GM12878 (cell line): ENCODE measurements around the gene EXOC3L4. TPM values are rescaled to one million over a fixed set of nuclear protein-coding genes. Genes with fewer than 3 reads are reported as not detected.

Source experiments
- ATAC-seq: fragments of 200-7000 bp; cut with Tn5 transposase; 3 replicates; pipeline ENCODE4 v1.9.1; 2020; ENCODE audit warnings: mild to moderate bottlenecking, moderate library complexity
- BruUV-seq: library from RNA; stranded (reverse); fragments of 400-500 nt; replicated peaks from 2 replicates; lab custom pipeline; 2021; lab: Mats Ljungman, UMichigan
- CTCF ChIA-PET: fragments of 300-600 bp; sonication (Branson Sonifier 250); formaldehyde crosslinking; extraction: SDS; loops from one replicate; lab custom pipeline; 2021; ENCODE audit warnings: inconsistent platforms; lab: Yijun Ruan, JAX
- POLR2A ChIA-PET: fragments of 350-600 bp; formaldehyde crosslinking; extraction: SDS; loops from one replicate; lab custom pipeline; 2021; ENCODE audit warnings: inconsistent platforms; lab: Charles Lee
- RAD21 ChIA-PET: fragments of 300-600 bp; sonication (Branson Sonifier 250); formaldehyde crosslinking; loops from one replicate; lab custom pipeline; 2023; ENCODE audit warnings: antibody characterized with exemption; ENCODE audit not compliant: unreplicated experiment; lab: Charles Lee
- SMC1A ChIA-PET: fragments of 300-600 bp; sonication (Branson Sonifier 250); formaldehyde crosslinking; loops from one replicate; lab custom pipeline; 2023; ENCODE audit not compliant: unreplicated experiment, uncharacterized antibody; lab: Charles Lee
- DNase-seq: peaks from one replicate; pipeline ENCODE4 v3.0.0-alpha.2; 2011; ENCODE audit warnings: low read depth, low spot score
- FAIRE-seq: peaks from 3 replicates; lab custom pipeline; 2011; peaks lifted over from hg19 to GRCh38; lab: Jason Lieb, UNC
- H2AFZ ChIP-seq: 2 replicates; pipeline ENCODE4 v1.6.0; 2011; ENCODE audit warnings: low read depth, low read length, control low read depth; ENCODE audit not compliant: control insufficient read depth
- H3K27ac ChIP-seq: 2 replicates; pipeline ENCODE4 v1.5.1; 2011; ENCODE audit warnings: control low read depth; ENCODE audit not compliant: control insufficient read depth, insufficient read depth
- H3K27me3 ChIP-seq, 2 experiments: replicated peaks in 1 of 2; 2 replicates each; pipeline versions ENCODE4 v1.6.0 to v1.6.1; 2011; ENCODE audit warnings: low read length in 1 of 2; ENCODE audit not compliant: control insufficient read depth in 2 of 2, insufficient read depth in 2 of 2
- H3K36me3 ChIP-seq, 2 experiments: 2 replicates each; pipeline ENCODE4 v1.5.1; 2011; ENCODE audit warnings: low read length in 1 of 2; ENCODE audit not compliant: control insufficient read depth in 2 of 2, insufficient read depth in 2 of 2
- H3K4me1 ChIP-seq: 2 replicates; pipeline ENCODE4 v1.6.1; 2011; ENCODE audit warnings: mild to moderate bottlenecking, low read length, moderate library complexity, mixed read lengths; ENCODE audit not compliant: control insufficient read depth, insufficient read depth
- H3K4me2 ChIP-seq: 2 replicates; pipeline ENCODE4 v1.6.0; 2011; ENCODE audit warnings: control low read depth; ENCODE audit not compliant: control insufficient read depth, insufficient read depth
- H3K4me3 ChIP-seq: fragments of 200-600 bp; sonication (generic); 2 replicates; pipeline ENCODE4 v1.5.1; 2016
- H3K79me2 ChIP-seq: 2 replicates; pipeline ENCODE4 v1.6.0; 2011; ENCODE audit warnings: low read length; ENCODE audit not compliant: control insufficient read depth, insufficient read depth
- H3K9ac ChIP-seq: 2 replicates; pipeline ENCODE4 v1.8.0; 2011; ENCODE audit warnings: low read length, control low read depth, mixed read lengths; ENCODE audit not compliant: control insufficient read depth, insufficient read depth
- H3K9me3 ChIP-seq: replicated peaks from 3 replicates; pipeline ENCODE4 v1.5.1; 2011; ENCODE audit warnings: mild to moderate bottlenecking, low read length; ENCODE audit not compliant: control insufficient read depth, insufficient read depth
- H4K20me1 ChIP-seq: 2 replicates; pipeline ENCODE4 v1.6.0; 2011; ENCODE audit not compliant: control insufficient read depth, insufficient read depth
- ATF2 ChIP-seq: IDR thresholded peaks from 2 replicates; pipeline ENCODE4 v1.6.1; 2012; ENCODE audit warnings: low read length, inconsistent platforms
- ATF7 ChIP-seq: fragments of 450-650 bp; IDR thresholded peaks from 2 replicates; pipeline ENCODE4 v1.6.1; 2016; ENCODE audit warnings: low read depth, mild to moderate bottlenecking
- CTCF ChIP-seq, 3 experiments: IDR thresholded peaks in 2 of 3; conservative IDR thresholded peaks in 1 of 3; 2 replicates each; pipeline ENCODE4 v1.5.1; 2011; ENCODE audit warnings: low read depth in 3 of 3, low read length in 3 of 3, mild to moderate bottlenecking in 3 of 3, control low read depth in 2 of 3, moderate library complexity in 2 of 3, inconsistent platforms in 1 of 3, mixed read lengths in 1 of 3; ENCODE audit not compliant: control insufficient read depth in 2 of 3, insufficient read depth in 1 of 3; ENCODE audit errors: extremely low read depth in 1 of 3
- GABPA ChIP-seq: IDR thresholded peaks from 2 replicates; pipeline ENCODE4 v1.6.1; 2014; ENCODE audit warnings: antibody characterized with exemption, low read depth, mild to moderate bottlenecking, inconsistent platforms
- IRF5 ChIP-seq: fragments of 450-650 bp; IDR thresholded peaks from 2 replicates; pipeline ENCODE4 v1.6.1; 2017; ENCODE audit warnings: borderline replicate concordance
- PAX8 ChIP-seq: fragments of 450-650 bp; IDR thresholded peaks from 2 replicates; pipeline ENCODE4 v1.6.1; 2017; ENCODE audit warnings: mild to moderate bottlenecking, moderate library complexity
- SMC3 ChIP-seq: IDR thresholded peaks from 2 replicates; pipeline ENCODE4 v1.6.1; 2011; ENCODE audit warnings: low read length, improper control_type of control experiment, borderline replicate concordance
- STAT3 ChIP-seq: IDR thresholded peaks from 2 replicates; pipeline ENCODE4 v1.6.1; 2011; ENCODE audit warnings: low read depth, low read length, improper control_type of control experiment
- TARDBP ChIP-seq: IDR thresholded peaks from 2 replicates; pipeline ENCODE4 v1.6.1; 2016; ENCODE audit warnings: borderline replicate concordance
- TCF12 ChIP-seq: IDR thresholded peaks from 2 replicates; pipeline ENCODE4 v1.6.1; 2011; ENCODE audit warnings: low read depth, mild to moderate bottlenecking, low read length
- ZNF24 ChIP-seq: fragments of 450-650 bp; IDR thresholded peaks from 2 replicates; pipeline ENCODE4 v1.6.1; 2017; ENCODE audit warnings: antibody characterized with exemption, mild to moderate bottlenecking
- ZNF384 ChIP-seq: IDR thresholded peaks from 2 replicates; pipeline ENCODE4 v1.6.1; 2012; ENCODE audit warnings: low read depth, mild to moderate bottlenecking, low read length, improper control_type of control experiment, borderline replicate concordance
- ZNF622 ChIP-seq: fragments of 450-650 bp; IDR thresholded peaks from 2 replicates; pipeline ENCODE4 v1.6.1; 2017; ENCODE audit warnings: mild to moderate bottlenecking, inconsistent platforms
- ZZZ3 ChIP-seq: IDR thresholded peaks from 2 replicates; pipeline ENCODE4 v1.6.1; 2011; ENCODE audit warnings: low read depth; ENCODE audit not compliant: control insufficient read depth, insufficient read length
- WGBS: methylation state at CpG from one replicate; pipeline ENCODE4 v1.1.6; 2016; ENCODE audit warnings: low lambda C conversion rate; ENCODE audit not compliant: insufficient replicate concordance, insufficient coverage; ENCODE audit errors: missing lambda C conversion rate; 5-methylcytosine and 5-hydroxymethylcytosine counted together
- in situ Hi-C: fragments of 300-500 bp; cut with MboI; formaldehyde crosslinking; loops from 9 replicates; pipeline ENCODE4 v1.14.3; 2018; ENCODE audit warnings: mixed read lengths
- intact Hi-C: fragments of 100-400 bp; cut with micrococcal nuclease; formaldehyde crosslinking; loops from one replicate; pipeline ENCODE4 v1.14.2; 2022; ENCODE audit not compliant: unreplicated experiment
- polyA plus RNA-seq, 11 experiments: library from polyadenylated mRNA; depleted of rRNA in 4 of 11; unstranded in 6 of 11; stranded (reverse) in 5 of 11; fragments of >200 nt; fragmentation: Nextera tagmentation in 4 of 11; fragmentation: Illumina TruSeq in 1 of 11; extraction: Ambion mirVana in 4 of 11; extraction: Trizol in 1 of 11; gene quantifications; 1 replicate in 1 of 11; 2 replicates in 10 of 11; pipeline versions ENCODE4 v1.2.1 to v1.2.3, GENCODE V29; 2011 to 2016; ENCODE audit warnings: inconsistent platforms in 2 of 11, missing spikeins in 2 of 11, low read depth in 1 of 11
- total RNA-seq, 4 experiments: library from RNA; depleted of rRNA in 3 of 4; stranded (reverse); fragments of >200 nt in 3 of 4; fragmentation: Illumina TruSeq in 1 of 4; extraction: Trizol in 1 of 4; gene quantifications; 2 replicates each; pipeline versions ENCODE4 v1.2.1 to v1.2.3, GENCODE V29; 2013 to 2021
- TF ChIP-seq, protein P1 (sequence below): fragments of 450-650 bp; IDR thresholded peaks from 2 replicates; pipeline ENCODE4 v1.6.1; 2017; ENCODE audit warnings: mild to moderate bottlenecking, moderate library complexity

The EXOC3L4 gene
- total and polyA plus RNA-seq, 10 of the 15 experiments (the other 5 are each of a cell fraction or from before 2014, with no cell fraction given) = not detected

DNA sequence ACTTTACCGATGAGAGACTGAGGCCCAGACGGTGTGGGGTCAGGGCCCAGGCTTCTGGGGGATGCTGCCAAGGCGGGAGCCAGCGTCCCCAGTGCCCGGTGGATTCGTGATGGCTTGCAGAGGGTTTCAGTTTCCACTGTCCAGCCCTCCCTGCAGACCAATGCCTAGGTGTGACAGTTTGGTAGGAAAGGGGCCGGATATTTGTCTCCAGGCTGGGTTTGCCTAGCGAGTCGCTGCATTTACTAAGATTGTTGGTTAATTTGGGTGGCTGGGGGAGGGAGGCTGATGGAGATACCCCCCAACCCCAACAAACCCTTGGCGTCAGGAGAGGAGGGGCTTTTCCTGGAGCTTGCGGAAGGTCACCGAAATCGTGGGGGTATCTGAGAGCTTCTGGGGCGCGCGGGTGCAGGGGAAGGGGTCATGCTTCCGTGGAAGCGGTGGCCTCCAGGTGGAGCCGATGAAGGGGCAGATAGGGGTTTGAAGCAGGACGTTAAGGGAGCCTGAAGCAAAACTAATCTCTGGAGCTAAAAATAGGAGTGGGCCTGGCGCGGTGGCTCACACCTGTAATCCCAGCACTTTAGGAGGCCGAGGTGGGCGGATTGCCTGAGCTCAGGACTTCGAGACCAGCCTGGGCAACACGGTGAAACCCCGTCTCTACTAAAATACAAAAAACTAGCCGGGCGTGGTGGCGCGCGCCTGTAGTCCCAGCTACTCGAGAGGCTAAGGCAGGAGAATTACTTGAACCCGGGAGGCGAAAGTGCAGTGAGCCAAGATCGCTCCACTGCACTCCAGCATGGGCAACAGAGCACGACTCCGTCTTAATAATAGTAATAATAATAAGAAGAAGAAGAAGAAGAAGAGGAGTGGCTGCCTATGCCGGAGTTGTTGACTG, 36.1 kb upstream of the EXOC3L4 start:
- FAIRE-seq (no peak), ATAC-seq (no peak), DNase-seq (no peak)
- H2AFZ ChIP-seq = peak overlapping the region; percentile 94
- peak overlapping the region; percentile 44 for H3K9ac ChIP-seq
- RAD21 ChIA-PET = no interaction called here
- CTCF ChIA-PET = no interaction called here
- H3K4me2 ChIP-seq = peak overlapping the region; percentile 92
- WGBS = 65% methylated on average over 37 of the region's 39 CpGs
- no peaks in the 10 kb centered on the region for H3K9me3 ChIP-seq
- SMC1A ChIA-PET = no interaction called here
- no TSS peak for BruUV-seq
- H3K4me1 ChIP-seq = no peaks in the 10 kb centered on the region; the same call in 1 of the 2 replicates
- POLR2A ChIA-PET = interaction anchor here (0.6 kb wide), 1 partner anchor 26 kb away, joined by 3 read pairs; no protein-coding TSS in a partner anchor
- no peaks in the 10 kb centered on the region for H3K36me3 ChIP-seq
- H3K79me2 ChIP-seq = peaks cover 31% of the 10 kb centered on the region
- peak overlapping the region; percentile 74 for H3K4me3 ChIP-seq
- H3K27ac ChIP-seq = no peak overlapping the region
- no peaks in the 10 kb centered on the region for H4K20me1 ChIP-seq
- intact Hi-C loops = loop anchor here (10.0 kb wide), 1 partner anchor 364 kb away; no protein-coding TSS in a partner anchor
- in situ Hi-C loops = no loop called here
- H3K27me3 ChIP-seq = no peaks in the 10 kb centered on the region
- no peak for TF ChIP-seq TARDBP
- no peak for TF ChIP-seq ZNF622
- TF ChIP-seq CTCF (IDR thresholded peaks at IDR 0.05 in 2 of 3, conservative IDR thresholded peaks at IDR 0.05 in 1 of 3; ENCODE audit: control insufficient read depth in 2 of 3, extremely low read depth in 1 of 3, insufficient read depth in 1 of 3, low read depth in 3 of 3, low read length in 3 of 3) = no peak
- no peak for TF ChIP-seq PAX8
- TF ChIP-seq GABPA = no peak
- TF ChIP-seq TCF12 = no peak
- TF ChIP-seq, protein P1, sequence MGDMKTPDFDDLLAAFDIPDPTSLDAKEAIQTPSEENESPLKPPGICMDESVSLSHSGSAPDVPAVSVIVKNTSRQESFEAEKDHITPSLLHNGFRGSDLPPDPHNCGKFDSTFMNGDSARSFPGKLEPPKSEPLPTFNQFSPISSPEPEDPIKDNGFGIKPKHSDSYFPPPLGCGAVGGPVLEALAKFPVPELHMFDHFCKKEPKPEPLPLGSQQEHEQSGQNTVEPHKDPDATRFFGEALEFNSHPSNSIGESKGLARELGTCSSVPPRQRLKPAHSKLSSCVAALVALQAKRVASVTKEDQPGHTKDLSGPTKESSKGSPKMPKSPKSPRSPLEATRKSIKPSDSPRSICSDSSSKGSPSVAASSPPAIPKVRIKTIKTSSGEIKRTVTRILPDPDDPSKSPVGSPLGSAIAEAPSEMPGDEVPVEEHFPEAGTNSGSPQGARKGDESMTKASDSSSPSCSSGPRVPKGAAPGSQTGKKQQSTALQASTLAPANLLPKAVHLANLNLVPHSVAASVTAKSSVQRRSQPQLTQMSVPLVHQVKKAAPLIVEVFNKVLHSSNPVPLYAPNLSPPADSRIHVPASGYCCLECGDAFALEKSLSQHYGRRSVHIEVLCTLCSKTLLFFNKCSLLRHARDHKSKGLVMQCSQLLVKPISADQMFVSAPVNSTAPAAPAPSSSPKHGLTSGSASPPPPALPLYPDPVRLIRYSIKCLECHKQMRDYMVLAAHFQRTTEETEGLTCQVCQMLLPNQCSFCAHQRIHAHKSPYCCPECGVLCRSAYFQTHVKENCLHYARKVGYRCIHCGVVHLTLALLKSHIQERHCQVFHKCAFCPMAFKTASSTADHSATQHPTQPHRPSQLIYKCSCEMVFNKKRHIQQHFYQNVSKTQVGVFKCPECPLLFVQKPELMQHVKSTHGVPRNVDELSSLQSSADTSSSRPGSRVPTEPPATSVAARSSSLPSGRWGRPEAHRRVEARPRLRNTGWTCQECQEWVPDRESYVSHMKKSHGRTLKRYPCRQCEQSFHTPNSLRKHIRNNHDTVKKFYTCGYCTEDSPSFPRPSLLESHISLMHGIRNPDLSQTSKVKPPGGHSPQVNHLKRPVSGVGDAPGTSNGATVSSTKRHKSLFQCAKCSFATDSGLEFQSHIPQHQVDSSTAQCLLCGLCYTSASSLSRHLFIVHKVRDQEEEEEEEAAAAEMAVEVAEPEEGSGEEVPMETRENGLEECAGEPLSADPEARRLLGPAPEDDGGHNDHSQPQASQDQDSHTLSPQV = no peak
- no peak for TF ChIP-seq ATF7
- no peak for TF ChIP-seq ATF2
- no peak for TF ChIP-seq ZZZ3
- no peak for TF ChIP-seq STAT3
- TF ChIP-seq IRF5 = no peak
- TF ChIP-seq ZNF24 = no peak
- TF ChIP-seq SMC3 = no peak
- TF ChIP-seq ZNF384 = no peak
